Lung (tissue), 12 donors: Measurements from ENCODE around the gene MEIS2. TPM values are rescaled to one million over a fixed set of nuclear protein-coding genes. Genes with fewer than 3 reads are reported as not detected.

Experiments used
- ATAC-seq: fragments of 200-7000 bp; cut with Tn5 transposase; one replicate; pipeline ENCODE4 v1.9.1; 2020; ENCODE audit warnings: moderate number of reproducible peaks; ENCODE audit not compliant: insufficient read depth, low FRiP score
- DNase-seq, 3 donors: peaks; one replicate each; pipeline ENCODE4 v3.0.0-alpha.2; 2013 to 2017
- H3K27ac ChIP-seq, 2 donors: one replicate each; pipeline ENCODE4 v1.5.1; 2013; ENCODE audit warnings: mild to moderate bottlenecking in 2 of 2, moderate library complexity in 2 of 2, control low read depth in 1 of 2, inconsistent platforms in 1 of 2, low read depth in 1 of 2, low read length in 1 of 2
- H3K27me3 ChIP-seq, 3 donors: one replicate each; pipeline ENCODE4 v1.5.1; 2013; ENCODE audit warnings: low read length in 2 of 3; ENCODE audit not compliant: control insufficient read depth in 3 of 3, insufficient read depth in 3 of 3
- H3K36me3 ChIP-seq, 4 donors: one replicate each; pipeline ENCODE4 v1.5.1; 2013; ENCODE audit warnings: low read length in 4 of 4, mild to moderate bottlenecking in 1 of 4, moderate library complexity in 1 of 4; ENCODE audit not compliant: control insufficient read depth in 4 of 4, insufficient read depth in 4 of 4
- H3K4me1 ChIP-seq, 5 donors: one replicate each; pipeline ENCODE4 v1.5.1; 2013; ENCODE audit warnings: low read length in 5 of 5, mild to moderate bottlenecking in 2 of 5, moderate library complexity in 1 of 5; ENCODE audit not compliant: control insufficient read depth in 5 of 5, insufficient read depth in 5 of 5
- H3K4me3 ChIP-seq: one replicate; pipeline ENCODE4 v1.5.1; 2013; ENCODE audit warnings: mild to moderate bottlenecking, control low read depth, moderate library complexity
- H3K9ac ChIP-seq, 2 donors: one replicate each; pipeline ENCODE4 v1.5.1; 2013; ENCODE audit warnings: low read length in 2 of 2, control low read depth in 1 of 2; ENCODE audit not compliant: insufficient read depth in 1 of 2
- H3K9me3 ChIP-seq, 4 donors: one replicate each; pipeline ENCODE4 v1.5.1; 2013; ENCODE audit warnings: low read length in 3 of 4, mild to moderate bottlenecking in 1 of 4, moderate library complexity in 1 of 4; ENCODE audit not compliant: control insufficient read depth in 4 of 4, insufficient read depth in 3 of 4
- CTCF ChIP-seq: IDR thresholded peaks from 2 replicates; pipeline ENCODE4 v1.5.1; 2012; ENCODE audit warnings: mild to moderate bottlenecking; ENCODE audit errors: control extremely low read depth, extremely low read depth
- WGBS, 2 donors: extraction: QIAGEN DNeasy Blood & Tissue Kit; methylation state at CpG; one replicate each; pipeline ENCODE4 v1.1.7; 2013; 5-methylcytosine and 5-hydroxymethylcytosine counted together
- polyA plus RNA-seq, 2 donors: library from polyadenylated mRNA; stranded (reverse); fragments of 200-250 nt; gene quantifications; one replicate each; pipeline ENCODE4 v1.2.1, GENCODE V29; 2013
- total RNA-seq, 2 donors: library from RNA; depleted of rRNA in 1 of 2; stranded (reverse); fragments of >200 nt in 1 of 2; gene quantifications; one replicate each; pipeline ENCODE4 v1.2.1, GENCODE V29; 2014 to 2021
- donor health status: control.
- donor health status: control.
- donor health status: Bipolar disorder and iron deficiency.
- donor health status: healthy.
- donor health status: DM: yes; HTN: yes; CAD: no.

The MEIS2 gene
- total and polyA plus RNA-seq, 4 donors, result 5.6 to 47.5 (median 13.7) TPM

- Histone ChIP-seq H3K9ac (no peak overlapping the region), H3K4me1 (no peaks in the 10 kb centered on the region), H3K36me3 (no peaks in the 10 kb centered on the region), H3K27ac (no peak overlapping the region), H3K9me3 (no peaks in the 10 kb centered on the region), H3K27me3 (peaks cover 0 to 16% (median 13%) of the 10 kb centered on the region in 3 donors), H3K4me3 (no peak overlapping the region)
- ATAC-seq (peak; percentile 77), DNase-seq (peak in 2 of 3 donors; percentile 40 to 48)
- peak; percentile 44 for TF ChIP-seq CTCF
- WGBS, 2 donors, result 36 to 41% methylated on average over 3 of the region's 3 CpGs
Observed at GRCh38 chr15:37134699-37135131, 34.4 kb upstream of the MEIS2 start.

GRCh38 chr15:37134244-37134643, 33.9 kb upstream of the MEIS2 start:
- ATAC-seq (no peak), DNase-seq (no peak)
- no peaks in the 10 kb centered on the region for H3K9me3 ChIP-seq
- no peaks in the 10 kb centered on the region for H3K4me1 ChIP-seq
- WGBS, 2 donors, result 87 to 95% methylated on average over 1 of the region's 1 CpG
- H3K27me3 ChIP-seq, result peaks cover 0 to 16% (median 13%) of the 10 kb centered on the region in 3 donors
- TF ChIP-seq CTCF, result no peak
- H3K36me3 ChIP-seq, result no peaks in the 10 kb centered on the region
- H3K4me3 ChIP-seq, result no peak overlapping the region
- no peak overlapping the region for H3K9ac ChIP-seq
- no peak overlapping the region for H3K27ac ChIP-seq

GRCh38 chr15:37133602-37134001, 33.3 kb upstream of the MEIS2 start:
- DNase-seq (peak in 2 of 3 donors; percentile 52 to 70), ATAC-seq (no peak)
- peaks cover 0 to 16% (median 13%) of the 10 kb centered on the region in 3 donors for H3K27me3 ChIP-seq
- no peaks in the 10 kb centered on the region for H3K9me3 ChIP-seq
- TF ChIP-seq CTCF, result no peak
- H3K9ac ChIP-seq, result no peak overlapping the region
- 4% methylated on average over 1 of the region's 1 CpG for WGBS, 2 donors
- no peaks in the 10 kb centered on the region for H3K4me1 ChIP-seq
- no peaks in the 10 kb centered on the region for H3K36me3 ChIP-seq
- H3K4me3 ChIP-seq, result no peak overlapping the region
- no peak overlapping the region for H3K27ac ChIP-seq

GRCh38 chr15:37132826-37133417, 32.6 kb upstream of the MEIS2 start:
- ATAC-seq (no peak), DNase-seq (no peak)
- no peak overlapping the region for H3K27ac ChIP-seq
- no peaks in the 10 kb centered on the region for H3K36me3 ChIP-seq
- no peak overlapping the region for H3K4me3 ChIP-seq
- no peaks in the 10 kb centered on the region for H3K9me3 ChIP-seq
- peaks cover 0 to 17% (median 16%) of the 10 kb centered on the region in 3 donors for H3K27me3 ChIP-seq
- 90 to 92% methylated on average over 2 of the region's 2 CpGs for WGBS, 2 donors
- H3K4me1 ChIP-seq, result no peaks in the 10 kb centered on the region
- TF ChIP-seq CTCF, result no peak
- H3K9ac ChIP-seq, result no peak overlapping the region
